GM19468 (cell line): ENCODE data around the gene FAM89B.
"Not testable (repeated sequence)": the region's sequence is repeated elsewhere in the genome, so short reads cannot be mapped to it uniquely, and the experiment has no call there.

Experiments used
- ATAC-seq: cut with Tn5 transposase; IDR thresholded peaks from one replicate; pipeline ENCODE4 v1.9.1; 2021; ENCODE audit warnings: mild to moderate bottlenecking, moderate library complexity, moderate number of reproducible peaks; ENCODE audit not compliant: unreplicated experiment; ENCODE audit errors: extremely low read depth

The FAM89B gene

GRCh38 chr11:65555693-65556231 lies 16.6 kb upstream of the FAM89B start:
- no peak for ATAC-seq

GRCh38 chr11:65556470-65557279 lies 15.7 kb upstream of the FAM89B start:
- ATAC-seq, result no peak

DNA sequence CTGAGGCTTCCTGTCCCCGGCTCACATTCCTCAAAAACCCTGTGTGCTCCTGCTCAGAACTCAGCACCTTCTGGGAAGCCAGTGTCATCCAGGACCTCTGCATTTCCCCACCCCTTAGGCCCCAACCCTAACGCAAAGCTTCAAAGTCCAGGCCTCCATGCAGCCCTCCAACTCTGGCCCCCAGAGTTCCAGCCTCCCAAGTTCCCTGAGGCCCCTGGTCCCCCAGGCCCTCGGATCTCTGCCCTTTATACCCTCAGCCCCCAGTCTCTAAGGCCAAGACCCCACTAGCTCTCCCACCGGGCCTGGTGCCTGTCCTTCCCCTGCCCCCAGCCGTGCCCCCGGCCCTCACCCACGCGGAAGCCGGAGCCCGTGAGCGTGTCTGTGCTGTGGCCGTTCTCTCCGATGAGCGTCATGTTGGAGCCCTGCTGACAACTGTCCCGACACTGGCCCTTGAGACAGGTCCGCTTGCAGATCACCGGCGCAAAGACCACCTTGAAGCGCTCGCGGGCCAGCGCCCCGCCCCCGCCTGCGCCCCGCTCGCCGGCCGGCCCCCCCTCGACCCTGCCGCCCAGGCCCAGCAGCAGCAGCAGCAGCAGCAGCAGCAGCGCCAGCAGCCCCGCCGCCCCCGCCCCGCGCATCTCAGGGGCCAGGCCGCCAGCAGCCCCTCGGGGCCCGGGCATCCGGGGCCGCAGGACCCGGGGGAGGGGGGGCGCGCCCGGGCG lies 14.9 kb upstream of the FAM89B start:
- ATAC-seq, result no peak

- no peak for ATAC-seq
Observed at GRCh38 chr11:65558002-65558929, 14.1 kb upstream of the FAM89B start, which contains the start of gene LTBP3. LTBP3 (minus strand) TSS chr11:65558359; CDS start chr11:65557959, 400 bp downstream.

GRCh38 chr11:65558930-65559509 lies 13.3 kb upstream of the FAM89B start:
- ATAC-seq, result no peak

DNA sequence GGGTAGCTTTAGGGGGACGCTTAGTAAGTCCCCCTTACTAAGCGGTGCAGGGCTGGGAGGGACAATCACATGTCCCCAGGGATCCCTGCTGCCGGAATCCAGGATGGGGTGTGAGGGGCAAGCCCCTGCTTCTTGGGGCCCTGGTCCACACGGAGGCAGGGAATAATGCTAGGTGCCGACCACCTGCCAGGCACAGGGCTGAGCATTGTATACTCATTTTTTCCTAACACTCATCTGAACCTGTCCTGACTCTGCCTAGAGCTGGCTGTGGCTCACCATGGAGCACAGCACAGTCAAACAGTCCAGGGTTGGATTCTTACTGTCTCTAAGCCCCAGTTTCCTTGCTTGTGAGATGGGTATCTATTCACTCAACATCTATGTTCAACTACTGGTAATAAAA lies 12.8 kb upstream of the FAM89B start:
- no peak for ATAC-seq

- no peak for ATAC-seq
Observed at GRCh38 chr11:65559951-65560537, 12.3 kb upstream of the FAM89B start.

- no peak for ATAC-seq
Observed at GRCh38 chr11:65560555-65561418, 11.6 kb upstream of the FAM89B start.

- no peak for ATAC-seq
Observed at GRCh38 chr11:65562020-65562419, 10.3 kb upstream of the FAM89B start.

DNA sequence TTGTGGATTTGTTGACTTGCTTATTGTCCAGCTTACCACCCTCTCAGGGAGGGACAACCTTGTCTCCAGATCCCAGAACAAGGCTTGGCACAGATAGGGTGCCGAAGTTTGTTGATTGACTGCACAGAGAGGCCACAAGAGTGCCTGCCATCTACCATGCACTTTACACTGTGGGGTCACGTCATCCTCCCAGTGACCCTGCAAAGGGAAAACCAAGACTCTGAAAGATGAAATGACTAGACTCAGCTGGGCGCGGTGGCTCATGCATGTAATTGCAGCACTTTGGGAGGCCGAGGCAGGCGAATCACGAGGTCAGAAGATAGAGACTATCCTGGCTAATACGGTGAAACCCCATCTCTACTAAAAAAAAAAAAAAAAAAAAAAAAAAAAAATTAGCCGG lies 9.6 kb upstream of the FAM89B start:
- ATAC-seq, result no peak

- ATAC-seq, result no peak
Observed at GRCh38 chr11:65563601-65564000, 8.7 kb upstream of the FAM89B start.

GRCh38 chr11:65564879-65565559 lies 7.3 kb upstream of the FAM89B start:
- not testable (repeated sequence) for ATAC-seq

GRCh38 chr11:65565624-65566453 lies 6.5 kb upstream of the FAM89B start:
- no peak for ATAC-seq

- ATAC-seq, result no peak
Observed at GRCh38 chr11:65569164-65569972, 3.0 kb upstream of the FAM89B start.

- peak; percentile 49 for ATAC-seq
Observed at GRCh38 chr11:65569973-65570918, 2.1 kb upstream of the FAM89B start, which contains the start of gene ZNRD2. ZNRD2 (plus strand) TSS chr11:65570477; CDS start chr11:65570492, 15 bp downstream.
